ENCODE measurements around the gene TOMM7.

- TF ChIP-seq ATF3 (IDR thresholded peaks at IDR 0.05) (no peak), CTCF (IDR thresholded peaks at IDR 0.05 in 2 of 3, conservative IDR thresholded peaks at IDR 0.05 in 1 of 3; ENCODE audit: borderline replicate concordance in 1 of 3, insufficient read depth in 1 of 3, low read depth in 2 of 3, low read length in 2 of 3) (no peak), POLR2A (IDR thresholded peaks at IDR 0.05; ENCODE audit: borderline replicate concordance, extremely low read depth, insufficient read depth, insufficient read length) (no peak), RAD21 (IDR thresholded peaks at IDR 0.05; ENCODE audit: low read depth) (no peak), MAX (IDR thresholded peaks at IDR 0.05) (no peak), TCF7L2 (IDR thresholded peaks at IDR 0.05; ENCODE audit: borderline replicate concordance, extremely low read depth, insufficient read depth, insufficient read length) (no peak)
These were observed 15.9 kb downstream of the TOMM7 start for GRCh38 chr7:22806752-22807151.
